ENCODE results near the gene PUS3.

DNA sequence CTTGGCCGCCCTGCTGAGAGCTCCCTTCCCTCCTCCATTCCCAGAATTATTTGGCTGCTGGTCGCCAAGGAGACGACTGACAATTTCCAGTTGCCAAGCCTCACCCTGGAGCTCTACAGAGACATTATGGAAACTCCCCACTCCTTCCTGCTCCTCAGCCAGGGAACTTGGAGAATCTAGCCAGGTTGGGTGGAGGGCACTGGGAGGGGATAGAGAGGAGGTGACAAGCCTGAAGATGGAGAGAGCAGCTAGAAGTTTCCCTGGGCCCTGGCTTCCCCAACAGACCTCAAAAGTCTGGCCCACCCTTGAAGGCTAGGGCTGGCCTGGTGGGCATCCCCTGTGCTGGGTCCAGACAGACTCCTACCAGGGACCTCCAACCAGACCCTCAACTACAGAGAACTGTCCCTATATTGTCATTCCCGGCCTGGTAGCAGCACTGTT, 36.1 kb upstream of the PUS3 start:
- TF ChIP-seq POLR2A (IDR thresholded peaks at IDR 0.05), result no peak
- TF ChIP-seq, protein P1, sequence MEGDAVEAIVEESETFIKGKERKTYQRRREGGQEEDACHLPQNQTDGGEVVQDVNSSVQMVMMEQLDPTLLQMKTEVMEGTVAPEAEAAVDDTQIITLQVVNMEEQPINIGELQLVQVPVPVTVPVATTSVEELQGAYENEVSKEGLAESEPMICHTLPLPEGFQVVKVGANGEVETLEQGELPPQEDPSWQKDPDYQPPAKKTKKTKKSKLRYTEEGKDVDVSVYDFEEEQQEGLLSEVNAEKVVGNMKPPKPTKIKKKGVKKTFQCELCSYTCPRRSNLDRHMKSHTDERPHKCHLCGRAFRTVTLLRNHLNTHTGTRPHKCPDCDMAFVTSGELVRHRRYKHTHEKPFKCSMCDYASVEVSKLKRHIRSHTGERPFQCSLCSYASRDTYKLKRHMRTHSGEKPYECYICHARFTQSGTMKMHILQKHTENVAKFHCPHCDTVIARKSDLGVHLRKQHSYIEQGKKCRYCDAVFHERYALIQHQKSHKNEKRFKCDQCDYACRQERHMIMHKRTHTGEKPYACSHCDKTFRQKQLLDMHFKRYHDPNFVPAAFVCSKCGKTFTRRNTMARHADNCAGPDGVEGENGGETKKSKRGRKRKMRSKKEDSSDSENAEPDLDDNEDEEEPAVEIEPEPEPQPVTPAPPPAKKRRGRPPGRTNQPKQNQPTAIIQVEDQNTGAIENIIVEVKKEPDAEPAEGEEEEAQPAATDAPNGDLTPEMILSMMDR (IDR thresholded peaks at IDR 0.05), result no peak

All from Peyer's patch (tissue), 4 donors.